PC-3 (cell line): ENCODE results near the gene TMEM263. TPM values are rescaled to one million over a fixed set of nuclear protein-coding genes. Genes with fewer than 3 reads are reported as not detected.

Experiments
- ATAC-seq: fragments of 200-7000 bp; cut with Tn5 transposase; 2 replicates; pipeline ENCODE4 v1.9.1; 2020; ENCODE audit warnings: mild to moderate bottlenecking, moderate library complexity
- BruUV-seq: library from RNA; stranded (reverse); fragments of 400-500 nt; replicated peaks from 2 replicates; lab custom pipeline; 2021; lab: Mats Ljungman, UMichigan
- CTCF ChIA-PET: fragments of 300-600 bp; sonication (Branson Sonifier 250); formaldehyde crosslinking; loops from one replicate; lab custom pipeline; 2022; ENCODE audit warnings: antibody characterized with exemption; lab: Charles Lee
- POLR2A ChIA-PET: fragments of 300-600 bp; sonication (Branson Sonifier 250); formaldehyde crosslinking; loops from one replicate; lab custom pipeline; 2022; ENCODE audit warnings: antibody characterized with exemption; ENCODE audit not compliant: unreplicated experiment; lab: Charles Lee
- DNase-seq: peaks from one replicate; pipeline ENCODE4 v3.0.0-alpha.2; 2015
- H2AFZ ChIP-seq: fragments of 300-600 bp; sonication (generic); 2 replicates; pipeline ENCODE4 v1.6.0; 2016; ENCODE audit warnings: antibody characterized with exemption, low read length
- H3F3A ChIP-seq: fragments of 300-600 bp; sonication (generic); one replicate; pipeline ENCODE4 v1.6.0; 2017; ENCODE audit warnings: antibody characterized with exemption, low read length, control low read depth, mild to moderate bottlenecking; ENCODE audit not compliant: unreplicated experiment
- H3K27ac ChIP-seq: fragments of 300-600 bp; sonication (generic); 2 replicates; pipeline ENCODE4 v1.5.1; 2016; ENCODE audit warnings: mild to moderate bottlenecking, low read length
- H3K27me3 ChIP-seq: fragments of 300-600 bp; sonication (generic); 2 replicates; pipeline ENCODE4 v1.6.1; 2016; ENCODE audit warnings: low read length, mixed read lengths
- H3K36me3 ChIP-seq: fragments of 300-600 bp; sonication (generic); 2 replicates; pipeline ENCODE4 v1.6.1; 2016; ENCODE audit warnings: low read depth, mixed run types, low read length, mixed read lengths
- H3K4me1 ChIP-seq: fragments of 300-600 bp; sonication (generic); 2 replicates; pipeline ENCODE4 v1.5.1; 2016; ENCODE audit warnings: low read length; ENCODE audit not compliant: insufficient read depth
- H3K4me2 ChIP-seq: fragments of 300-600 bp; sonication (generic); 2 replicates; pipeline ENCODE4 v1.6.0; 2016; ENCODE audit warnings: low read length
- H3K4me3 ChIP-seq: fragments of 300-600 bp; sonication (generic); 2 replicates; pipeline ENCODE4 v1.5.1; 2016; ENCODE audit warnings: mild to moderate bottlenecking, low read length, mixed read lengths
- H3K79me2 ChIP-seq: fragments of 300-600 bp; sonication (generic); 2 replicates; pipeline ENCODE4 v1.6.1; 2017; ENCODE audit warnings: low read length, mixed read lengths
- H3K9ac ChIP-seq: fragments of 300-600 bp; sonication (generic); 2 replicates; pipeline ENCODE4 v1.6.0; 2016; ENCODE audit warnings: mild to moderate bottlenecking, low read length
- H3K9me2 ChIP-seq: fragments of 300-600 bp; sonication (generic); replicated peaks from 2 replicates; pipeline ENCODE4 v1.6.1; 2016; ENCODE audit warnings: mixed run types, low read length, mixed read lengths
- H3K9me3 ChIP-seq: fragments of 300-600 bp; sonication (generic); 2 replicates; pipeline ENCODE4 v1.6.1; 2016; ENCODE audit warnings: low read length, mixed read lengths
- H4K20me1 ChIP-seq: fragments of 300-600 bp; sonication (generic); 2 replicates; pipeline ENCODE4 v1.6.1; 2016; ENCODE audit warnings: low read length, mixed read lengths
- CTCF ChIP-seq: fragments of 300-600 bp; sonication (generic); conservative IDR thresholded peaks from 2 replicates; pipeline ENCODE4 v1.5.1; 2017; ENCODE audit warnings: antibody characterized with exemption, low read depth, mild to moderate bottlenecking, low read length
- EZH2 ChIP-seq: fragments of 300-600 bp; sonication (generic); IDR thresholded peaks from one replicate; pipeline ENCODE4 v1.6.1; 2017; ENCODE audit warnings: antibody characterized with exemption, mild to moderate bottlenecking, low read length; ENCODE audit not compliant: unreplicated experiment
- EZH2phosphoT487 ChIP-seq: fragments of 300-600 bp; sonication (generic); IDR thresholded peaks from 2 replicates; pipeline ENCODE4 v1.6.1; 2018; ENCODE audit warnings: mild to moderate bottlenecking, antibody characterized with exemption, low read length, borderline replicate concordance
- intact Hi-C: fragments of 100-400 bp; cut with micrococcal nuclease; formaldehyde crosslinking; loops from 2 replicates; pipeline ENCODE4 v1.9.0; 2023
- total RNA-seq: library from RNA; depleted of rRNA; stranded (reverse); fragments of >200 nt; gene quantifications from 2 replicates; pipeline ENCODE4 v1.2.3, GENCODE V29; 2014

The TMEM263 gene
- total RNA-seq, 1 experiment from 2014 or later, result 42.7 TPM

- ATAC-seq (no peak), DNase-seq (no peak)
- Histone ChIP-seq H3K4me2 (no peak overlapping the region), H3K9me2 (no peaks in the 10 kb centered on the region), H3K27ac (no peak overlapping the region), H4K20me1 (no peaks in the 10 kb centered on the region), H3K36me3 (no peaks in the 10 kb centered on the region), H3K4me3 (no peak overlapping the region), H3K9ac (no peak overlapping the region), H3K4me1 (0 out of 2 replicates have a peak, but pooled peaks cover 3% of the 10 kb centered on the region), H3F3A (no peaks in the 10 kb centered on the region), H3K9me3 (no peaks in the 10 kb centered on the region), H3K27me3 (no peaks in the 10 kb centered on the region), H2AFZ (no peak overlapping the region), H3K79me2 (no peaks in the 10 kb centered on the region)
- intact Hi-C loops, result no loop called here
- ChIA-PET POLR2A (no interaction called here), CTCF (no interaction called here)
- TF ChIP-seq CTCF, result peak; percentile 42; the same call in 1 of the 2 replicates
- TF ChIP-seq EZH2, result no peak
- no TSS peak for BruUV-seq
Measured at GRCh38 chr12:106907411-106907810, 48.3 kb upstream of the TMEM263 start.

GRCh38 chr12:106907846-106908245 is 47.9 kb upstream of the TMEM263 start:
- intact Hi-C loops, result no loop called here

DNA sequence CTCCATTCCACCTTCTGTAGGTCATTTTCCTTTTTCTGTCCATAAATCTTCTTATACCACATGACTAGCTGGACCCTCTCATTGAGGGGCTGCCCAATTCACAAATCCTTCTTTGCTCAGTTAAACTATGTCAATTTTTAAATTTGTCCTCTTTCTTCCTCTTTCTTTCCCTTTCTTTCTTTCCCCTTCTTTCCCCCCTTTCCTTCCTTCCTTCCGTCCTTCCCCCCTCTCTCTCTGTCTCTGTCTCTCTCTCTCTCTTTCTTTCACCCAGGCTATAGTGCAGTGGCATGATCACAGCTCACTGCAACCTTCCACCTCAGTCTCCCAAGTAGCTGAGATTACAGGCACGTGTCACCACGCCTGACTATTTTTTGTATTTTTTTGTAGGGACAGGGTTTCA is 47.1 kb upstream of the TMEM263 start:
- H3K4me2 ChIP-seq, result no peak overlapping the region
- no peak overlapping the region for H2AFZ ChIP-seq
- ChIA-PET CTCF (no interaction called here), POLR2A (no interaction called here)
- H4K20me1 ChIP-seq, result no peaks in the 10 kb centered on the region
- H3K27ac ChIP-seq, result no peak overlapping the region
- no peak overlapping the region for H3K9ac ChIP-seq
- no peaks in the 10 kb centered on the region for H3K9me3 ChIP-seq
- no peak for DNase-seq
- no peaks in the 10 kb centered on the region for H3K36me3 ChIP-seq
- no peak overlapping the region for H3K4me3 ChIP-seq
- no peaks in the 10 kb centered on the region for H3K79me2 ChIP-seq
- TF ChIP-seq EZH2phosphoT487 (no peak), EZH2 (no peak), CTCF (no peak)
- H3K4me1 ChIP-seq, result no peaks in the 10 kb centered on the region
- H3F3A ChIP-seq, result no peaks in the 10 kb centered on the region
- BruUV-seq, result no TSS peak
- no peaks in the 10 kb centered on the region for H3K9me2 ChIP-seq
- no peaks in the 10 kb centered on the region for H3K27me3 ChIP-seq
- no peak for ATAC-seq
- intact Hi-C loops, result no loop called here

More at GRCh38 chr12:106907846-106908245, 47.9 kb upstream of the TMEM263 start:
- TF ChIP-seq CTCF, result no peak
- no peak for TF ChIP-seq EZH2
- TF ChIP-seq EZH2phosphoT487, result no peak
- no TSS peak for BruUV-seq
- no peaks in the 10 kb centered on the region for H3K9me2 ChIP-seq
- no peaks in the 10 kb centered on the region for H3F3A ChIP-seq
- ATAC-seq (no peak), DNase-seq (no peak)
- H3K4me3 ChIP-seq, result no peak overlapping the region
- POLR2A ChIA-PET, result no interaction called here
- 0 out of 2 replicates have a peak, but pooled peaks cover 3% of the 10 kb centered on the region for H3K4me1 ChIP-seq
- H3K4me2 ChIP-seq, result no peak overlapping the region
- H3K9ac ChIP-seq, result no peak overlapping the region
- no peaks in the 10 kb centered on the region for H3K9me3 ChIP-seq
- H4K20me1 ChIP-seq, result no peaks in the 10 kb centered on the region
- no peaks in the 10 kb centered on the region for H3K79me2 ChIP-seq
- no peak overlapping the region for H3K27ac ChIP-seq
- CTCF ChIA-PET, result no interaction called here
- H3K36me3 ChIP-seq, result no peaks in the 10 kb centered on the region
- H3K27me3 ChIP-seq, result no peaks in the 10 kb centered on the region
- H2AFZ ChIP-seq, result no peak overlapping the region
